Head of caudate nucleus (tissue), 42 donors: ENCODE data around the gene MIA2.

Experiments
- DNase-seq, 42 donors: peaks; one replicate each; pipeline versions ENCODE4 v3.0.0 to v3.0.0-alpha.2; 2020 to 2021; ENCODE audit warnings: mixed read lengths in 7 of 42
- intact Hi-C: fragments of 100-400 bp; cut with DNase I; formaldehyde crosslinking; loops from one replicate; pipeline ENCODE4 v1.15.0; 2022

Gene MIA2

GRCh38 chr14:39367387-39367751 lies 133.7 kb downstream of the MIA2 start:
- intact Hi-C loops: no loop called here
- DNase-seq: peak in 4 of 42 donors; percentile 16 to 18 (median 16)

- DNase-seq: peak in 40 of 42 donors; percentile 30 to 86 (median 67)
- intact Hi-C loops: no loop called here
Observed at GRCh38 chr14:39368261-39368959, 134.7 kb downstream of the MIA2 start.

- DNase-seq: no peak
- intact Hi-C loops: no loop called here
Observed at GRCh38 chr14:39369029-39369428, 135.3 kb downstream of the MIA2 start.

- no peak for DNase-seq
- intact Hi-C loops: no loop called here
Observed at GRCh38 chr14:39370415-39370814, 136.7 kb downstream of the MIA2 start.

GRCh38 chr14:39372656-39373055 lies 138.9 kb downstream of the MIA2 start:
- intact Hi-C loops: no loop called here
- DNase-seq: no peak

- DNase-seq: no peak
- intact Hi-C loops: no loop called here
Observed at GRCh38 chr14:39374851-39375250, 141.1 kb downstream of the MIA2 start.

GRCh38 chr14:39376667-39377403 lies 143.1 kb downstream of the MIA2 start:
- intact Hi-C loops: no loop called here
- no peak for DNase-seq

GRCh38 chr14:39381366-39381765 lies 147.7 kb downstream of the MIA2 start:
- DNase-seq: peak in 15 of 42 donors; percentile 10 to 76 (median 34)
- intact Hi-C loops: no loop called here

GRCh38 chr14:39382463-39382862 lies 148.7 kb downstream of the MIA2 start:
- intact Hi-C loops: no loop called here
- DNase-seq: no peak

GRCh38 chr14:39383026-39383660 lies 149.4 kb downstream of the MIA2 start:
- intact Hi-C loops: no loop called here
- no peak for DNase-seq

GRCh38 chr14:39383741-39384140 lies 150.0 kb downstream of the MIA2 start:
- DNase-seq: no peak
- intact Hi-C loops: no loop called here

- intact Hi-C loops: no loop called here
- no peak for DNase-seq
Observed at GRCh38 chr14:39384177-39384576, 150.5 kb downstream of the MIA2 start.

GRCh38 chr14:39393289-39393688 lies 159.6 kb downstream of the MIA2 start:
- no peak for DNase-seq
- intact Hi-C loops: no loop called here

GRCh38 chr14:39395555-39396254 lies 162.0 kb downstream of the MIA2 start:
- intact Hi-C loops: no loop called here
- DNase-seq: no peak

- no peak for DNase-seq
- intact Hi-C loops: no loop called here
Observed at GRCh38 chr14:39396448-39396847, 162.7 kb downstream of the MIA2 start.

- intact Hi-C loops: no loop called here
- no peak for DNase-seq
Observed at GRCh38 chr14:39398382-39398781, 164.7 kb downstream of the MIA2 start.

- intact Hi-C loops: no loop called here
- DNase-seq: no peak
Observed at GRCh38 chr14:39406560-39406959, 172.8 kb downstream of the MIA2 start.

- intact Hi-C loops: no loop called here
Observed at GRCh38 chr14:39416072-39416471, 182.4 kb downstream of the MIA2 start.

GRCh38 chr14:39417014-39417413 lies 183.3 kb downstream of the MIA2 start:
- no peak for DNase-seq
- intact Hi-C loops: no loop called here

More at GRCh38 chr14:39416072-39416471, 182.4 kb downstream of the MIA2 start:
- no peak for DNase-seq

- intact Hi-C loops: no loop called here
- DNase-seq: no peak
Observed at GRCh38 chr14:39419272-39419671, 185.6 kb downstream of the MIA2 start.
